CD4-positive, alpha-beta memory T cell (primary cell): ENCODE measurements around the gene DNASE2. TPM values are rescaled to one million over a fixed set of nuclear protein-coding genes. Genes with fewer than 3 reads are reported as not detected.

Experiments
- CTCF ChIA-PET: fragments of 350-600 bp; sonication (Branson Sonifier 250); formaldehyde crosslinking; loops from one replicate; lab custom pipeline; 2021; ENCODE audit warnings: inconsistent platforms; ENCODE audit not compliant: partially characterized antibody; lab: Charles Lee
- POLR2A ChIA-PET: fragments of 350-600 bp; sonication (Branson Sonifier 250); formaldehyde crosslinking; loops from one replicate; lab custom pipeline; 2021; ENCODE audit not compliant: partially characterized antibody; lab: Charles Lee
- DNase-seq, 5 donors: peaks; one replicate each; pipeline versions ENCODE4 v3.0.0 to v3.0.0-alpha.2; 2020 to 2022; ENCODE audit warnings: mixed read lengths in 1 of 5
- H3K27ac ChIP-seq: one replicate; pipeline ENCODE4 v1.7.0; 2013; ENCODE audit warnings: low read depth, low read length
- H3K27me3 ChIP-seq: 2 replicates; pipeline ENCODE4 v1.7.0; 2013; ENCODE audit warnings: mild to moderate bottlenecking, low read length, moderate library complexity; ENCODE audit not compliant: insufficient read depth
- H3K36me3 ChIP-seq: 2 replicates; pipeline ENCODE4 v1.7.0; 2013; ENCODE audit warnings: mild to moderate bottlenecking, low read length, moderate library complexity; ENCODE audit not compliant: insufficient read depth
- H3K4me1 ChIP-seq: 2 replicates; pipeline ENCODE4 v1.7.0; 2013; ENCODE audit warnings: mild to moderate bottlenecking, low read length, moderate library complexity; ENCODE audit not compliant: insufficient read depth
- H3K4me3 ChIP-seq, 2 donors: one replicate each; pipeline ENCODE4 v1.7.0; 2013; ENCODE audit warnings: low read length in 2 of 2, mild to moderate bottlenecking in 1 of 2
- H3K9me3 ChIP-seq, 2 donors: one replicate each; pipeline ENCODE4 v1.7.0; 2013; ENCODE audit warnings: low read length in 2 of 2, control low read depth in 1 of 2; ENCODE audit not compliant: control insufficient read depth in 1 of 2
- H3K27ac Mint-ChIP-seq, 7 donors: one replicate each; pipeline ENCODE4 v1.8.0; 2020 to 2021; ENCODE audit warnings: mixed read lengths in 7 of 7, mild to moderate bottlenecking in 6 of 7, inconsistent platforms in 3 of 7, moderate library complexity in 3 of 7
- H3K27me3 Mint-ChIP-seq, 2 donors: one replicate each; pipeline ENCODE4 v1.8.0; 2020 to 2021; ENCODE audit warnings: mixed read lengths in 2 of 2
- H3K36me3 Mint-ChIP-seq, 2 donors: one replicate each; pipeline ENCODE4 v1.8.0; 2020 to 2021; ENCODE audit warnings: mixed read lengths in 2 of 2, inconsistent platforms in 1 of 2, mild to moderate bottlenecking in 1 of 2
- H3K4me1 Mint-ChIP-seq, 4 donors: one replicate each; pipeline ENCODE4 v1.8.0; 2020 to 2021; ENCODE audit warnings: mixed read lengths in 4 of 4, mild to moderate bottlenecking in 1 of 4
- H3K4me3 Mint-ChIP-seq, 8 donors: one replicate each; pipeline ENCODE4 v1.8.0; 2020 to 2021; ENCODE audit warnings: mixed read lengths in 8 of 8, mild to moderate bottlenecking in 7 of 8, moderate library complexity in 6 of 8, inconsistent platforms in 3 of 8
- H3K9me3 Mint-ChIP-seq, 8 donors: one replicate each; pipeline ENCODE4 v1.8.0; 2020 to 2021; ENCODE audit warnings: mixed read lengths in 8 of 8, mild to moderate bottlenecking in 5 of 8, inconsistent platforms in 3 of 8, moderate library complexity in 1 of 8
- intact Hi-C: fragments of 100-400 bp; cut with micrococcal nuclease; formaldehyde crosslinking; loops from one replicate; pipeline ENCODE4 v1.15.1; 2023
- polyA plus RNA-seq, 2 donors: library from polyadenylated mRNA; unstranded; fragments of 300-500 nt; fragmentation: Illumina TruSeq; gene quantifications; one replicate each; pipeline ENCODE4 v1.2.3, GENCODE V29; 2021
- total RNA-seq, 2 experiments: library from RNA; stranded (reverse); gene quantifications; one replicate each; pipeline ENCODE4 v1.2.3, GENCODE V29; 2021

The DNASE2 gene
- total and polyA plus RNA-seq, 4 experiments from 2014 or later: 31.6 to 81.8 (median 44.1) TPM

GRCh38 chr19:12834976-12835757 lies 46.1 kb downstream of the DNASE2 start:
- CTCF ChIA-PET: interaction anchor here (2.2 kb wide), 1 partner anchor 13 kb away, joined by 7 read pairs; no protein-coding TSS in a partner anchor
- peak overlapping the region in 1 of 7 donors; percentile 55 for H3K27ac Mint-ChIP-seq
- Histone ChIP-seq H3K9me3 (no peaks in the 10 kb centered on the region), H3K36me3 (no peaks in the 10 kb centered on the region), H3K4me1 (peaks cover 39% of the 10 kb centered on the region), H3K27ac (no peak overlapping the region), H3K4me3 (no peak overlapping the region), H3K27me3 (peaks cover 72% of the 10 kb centered on the region)
- POLR2A ChIA-PET: no interaction called here
- H3K36me3 Mint-ChIP-seq: peaks cover 0 to 4% of the 10 kb centered on the region in 2 donors
- H3K4me1 Mint-ChIP-seq: peaks cover 20 to 51% (median 33%) of the 10 kb centered on the region in 4 donors
- H3K9me3 Mint-ChIP-seq: peaks cover 0 to 11% (median 4%) of the 10 kb centered on the region in 8 donors
- intact Hi-C loops: no loop called here
- H3K27me3 Mint-ChIP-seq: peaks cover 65 to 67% of the 10 kb centered on the region in 2 donors
- DNase-seq: no peak
- peak overlapping the region in 5 of 8 donors; percentile 52 to 82 (median 65) for H3K4me3 Mint-ChIP-seq

GRCh38 chr19:12834566-12834943 lies 46.7 kb downstream of the DNASE2 start, which contains the start of gene RTBDN:
RTBDN (minus strand) TSS chr19:12834579; CDS start chr19:12829979, 4,600 bp downstream.
- DNase-seq: no peak
- Mint-ChIP-seq H3K36me3 (peaks cover 0 to 4% of the 10 kb centered on the region in 2 donors), H3K9me3 (peaks cover 0 to 11% (median 4%) of the 10 kb centered on the region in 8 donors), H3K4me3 (peak within 1 kb of the TSS; percentile 60 to 82 (median 66)), H3K27ac (peak within 1 kb of the TSS in 4 of 7 donors; percentile 47 to 90 (median 58)), H3K27me3 (peaks cover 66 to 68% of the 10 kb centered on the region in 2 donors), H3K4me1 (peaks cover 16 to 44% (median 32%) of the 10 kb centered on the region in 4 donors)
- POLR2A ChIA-PET: interaction anchor here (1.3 kb wide), 1 partner anchor 42 kb away, joined by 3 read pairs; no protein-coding TSS in a partner anchor
- H3K9me3 ChIP-seq: no peaks in the 10 kb centered on the region
- H3K27me3 ChIP-seq: peaks cover 73% of the 10 kb centered on the region
- intact Hi-C loops: no loop called here
- peak within 1 kb of the TSS in 1 of 2 donors; percentile 13 for H3K4me3 ChIP-seq
- H3K27ac ChIP-seq: no peak within 1 kb of the TSS
- H3K4me1 ChIP-seq: peaks cover 39% of the 10 kb centered on the region
- H3K36me3 ChIP-seq: no peaks in the 10 kb centered on the region
- CTCF ChIA-PET: interaction anchor here (0.8 to 2.2 kb wide), 2 partner anchors 14 to 131 kb away, joined by 3 to 7 read pairs; no protein-coding TSS in a partner anchor

- peaks cover 0 to 4% of the 10 kb centered on the region in 2 donors for H3K36me3 Mint-ChIP-seq
Measured at GRCh38 chr19:12833738-12834565, 47.3 kb downstream of the DNASE2 start.

DNA sequence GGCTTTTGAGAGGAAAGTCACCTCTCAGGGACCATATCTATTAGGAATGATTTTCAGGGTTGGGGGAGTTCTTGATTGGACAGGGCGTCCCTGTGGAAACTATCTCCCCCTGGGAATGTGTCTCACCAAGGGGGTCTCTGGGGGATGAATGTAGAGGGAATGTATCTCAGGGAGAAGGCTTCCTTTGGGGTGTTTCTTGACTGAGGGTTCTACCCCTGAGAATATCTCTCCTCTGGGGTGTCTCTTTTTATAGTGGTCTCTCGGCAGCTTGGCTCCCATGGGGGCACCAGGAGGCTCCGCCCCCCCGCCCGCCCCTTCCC lies 47.9 kb downstream of the DNASE2 start:
- Histone ChIP-seq H3K27ac (no peak overlapping the region), H3K36me3 (no peaks in the 10 kb centered on the region), H3K4me3 (no peak overlapping the region), H3K27me3 (peaks cover 75% of the 10 kb centered on the region), H3K4me1 (peaks cover 29% of the 10 kb centered on the region), H3K9me3 (no peaks in the 10 kb centered on the region)
- Mint-ChIP-seq H3K4me3 (peak overlapping the region in 7 of 8 donors; percentile 15 to 68 (median 50)), H3K4me1 (peaks cover 9 to 36% (median 25%) of the 10 kb centered on the region in 4 donors), H3K9me3 (peaks cover 0 to 9% (median 3%) of the 10 kb centered on the region in 8 donors), H3K27ac (peak overlapping the region in 4 of 7 donors; percentile 47 to 90 (median 58)), H3K36me3 (peaks cover 0 to 4% of the 10 kb centered on the region in 2 donors), H3K27me3 (peaks cover 63 to 68% of the 10 kb centered on the region in 2 donors)
- intact Hi-C loops: no loop called here
- CTCF ChIA-PET: no interaction called here
- DNase-seq: no peak
- POLR2A ChIA-PET: interaction anchor here (1.3 kb wide), 1 partner anchor 40 kb away, joined by 3 read pairs; no protein-coding TSS in a partner anchor

More at GRCh38 chr19:12833738-12834565, 47.3 kb downstream of the DNASE2 start:
- Histone ChIP-seq H3K4me3 (peak overlapping the region in 1 of 2 donors; percentile 13), H3K27me3 (peaks cover 72% of the 10 kb centered on the region), H3K9me3 (no peaks in the 10 kb centered on the region), H3K36me3 (no peaks in the 10 kb centered on the region), H3K4me1 (peaks cover 35% of the 10 kb centered on the region), H3K27ac (no peak overlapping the region)
- Mint-ChIP-seq H3K27ac (peak overlapping the region in 1 of 7 donors; percentile 55), H3K27me3 (peaks cover 63 to 64% of the 10 kb centered on the region in 2 donors), H3K4me1 (peaks cover 10 to 38% (median 26%) of the 10 kb centered on the region in 4 donors), H3K4me3 (peak overlapping the region in 6 of 8 donors; percentile 52 to 82 (median 65)), H3K9me3 (peaks cover 0 to 9% (median 3%) of the 10 kb centered on the region in 8 donors)
- intact Hi-C loops: no loop called here
- POLR2A ChIA-PET: interaction anchor here (1.3 kb wide), 1 partner anchor 41 kb away, joined by 3 read pairs; no protein-coding TSS in a partner anchor
- CTCF ChIA-PET: interaction anchor here (0.8 to 2.2 kb wide), 2 partner anchors 14 to 131 kb away, joined by 3 to 7 read pairs; no protein-coding TSS in a partner anchor
- no peak for DNase-seq

GRCh38 chr19:12828494-12828893 lies 52.8 kb downstream of the DNASE2 start:
- H3K4me3 Mint-ChIP-seq: no peak overlapping the region
- ChIA-PET POLR2A (no interaction called here), CTCF (interaction anchor here (0.6 to 2.3 kb wide), 3 partner anchors 9 to 19 kb away, joined by 3 to 9 read pairs (median 3); no protein-coding TSS in a partner anchor)
- DNase-seq: no peak
- Histone ChIP-seq H3K36me3 (no peaks in the 10 kb centered on the region), H3K4me3 (no peak overlapping the region), H3K9me3 (no peaks in the 10 kb centered on the region), H3K27ac (no peak overlapping the region), H3K27me3 (peaks cover 54% of the 10 kb centered on the region), H3K4me1 (peaks cover 23% of the 10 kb centered on the region)
- peaks cover 0 to 9% (median 3%) of the 10 kb centered on the region in 8 donors for H3K9me3 Mint-ChIP-seq
- H3K4me1 Mint-ChIP-seq: peaks cover 9 to 31% (median 18%) of the 10 kb centered on the region in 4 donors
- peak overlapping the region in 1 of 7 donors; percentile 30 for H3K27ac Mint-ChIP-seq
- peaks cover 0 to 2% of the 10 kb centered on the region in 2 donors for H3K36me3 Mint-ChIP-seq
- peaks cover 57 to 61% of the 10 kb centered on the region in 2 donors for H3K27me3 Mint-ChIP-seq
- intact Hi-C loops: no loop called here

DNA sequence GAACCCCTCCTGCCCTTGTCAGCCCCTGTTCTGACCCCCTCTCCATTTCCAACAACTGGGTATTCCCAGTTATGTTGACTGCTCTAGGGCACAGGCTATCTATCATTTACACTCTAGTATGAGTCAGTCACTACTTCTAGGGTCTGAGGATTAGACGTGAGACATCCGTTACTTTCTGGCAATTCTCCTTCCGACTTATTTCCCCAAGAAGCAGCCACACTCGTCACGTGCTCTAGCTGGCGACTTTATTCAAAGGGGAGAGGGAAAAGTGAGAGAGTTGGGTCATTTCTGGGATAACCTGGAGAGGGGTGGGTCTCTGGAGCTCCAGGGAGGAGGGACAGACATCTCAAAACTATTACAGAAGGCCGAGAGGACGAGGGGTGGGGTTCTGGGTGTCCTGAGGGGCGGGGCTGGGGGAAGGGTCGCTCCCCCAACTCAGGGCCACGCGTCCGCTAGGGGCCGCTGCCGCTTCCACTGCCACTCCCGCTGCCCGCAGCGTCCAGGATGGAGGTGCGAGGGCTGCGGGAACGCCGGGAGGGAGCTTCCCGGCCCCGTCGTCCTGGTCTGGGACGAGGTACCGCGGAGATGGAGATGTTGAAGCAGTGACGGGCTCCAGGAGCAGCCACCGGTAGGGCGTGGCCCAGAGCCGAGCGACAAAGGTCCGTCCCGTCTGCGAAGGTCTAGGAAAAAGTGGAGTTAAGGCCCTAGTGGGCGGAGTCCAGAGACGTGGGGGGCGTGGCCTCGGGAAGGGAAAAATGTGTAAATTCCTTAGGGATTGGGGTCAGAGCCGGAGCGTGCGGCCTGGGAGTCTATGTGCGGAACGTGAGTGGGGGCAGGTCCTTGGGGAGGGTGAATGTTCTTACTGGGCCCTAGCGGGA lies 55.8 kb downstream of the DNASE2 start:
- peak overlapping the region in 1 of 8 donors; percentile 66 for H3K4me3 Mint-ChIP-seq
- CTCF ChIA-PET: interaction anchor here (1.1 to 1.5 kb wide), 2 partner anchors 13 to 65 kb away, joined by 3 to 5 read pairs; no protein-coding TSS in a partner anchor
- POLR2A ChIA-PET: no interaction called here

More for the DNA sequence above, 55.8 kb downstream of the DNASE2 start:
- Mint-ChIP-seq H3K27me3 (peaks cover 33 to 41% of the 10 kb centered on the region in 2 donors), H3K27ac (peak overlapping the region in 1 of 7 donors; percentile 26), H3K4me1 (peaks cover 3 to 11% (median 5%) of the 10 kb centered on the region in 4 donors), H3K36me3 (peaks cover 0 to 5% of the 10 kb centered on the region in 2 donors), H3K9me3 (peaks cover 0 to 6% (median 4%) of the 10 kb centered on the region in 8 donors)
- no peak for DNase-seq
- no peaks in the 10 kb centered on the region for H3K36me3 ChIP-seq
- H3K27ac ChIP-seq: no peak overlapping the region
- peaks cover 32% of the 10 kb centered on the region for H3K27me3 ChIP-seq
- H3K9me3 ChIP-seq: no peaks in the 10 kb centered on the region
- intact Hi-C loops: no loop called here
- peaks cover 8% of the 10 kb centered on the region for H3K4me1 ChIP-seq
- H3K4me3 ChIP-seq: no peak overlapping the region
